IPS DF 19.7 (cell line): ENCODE results near the gene NAALADL2.

ENCODE experiments used
- DNase-seq: peaks from one replicate; pipeline ENCODE4 v3.0.0-alpha.2; 2013; ENCODE audit warnings: low read depth, low spot score

NAALADL2 gene

GRCh38 chr3:175304404-175304803, 445.3 kb downstream of the NAALADL2 start:
- no peak for DNase-seq

- no peak for DNase-seq
Measured at GRCh38 chr3:175307642-175308041, 448.5 kb downstream of the NAALADL2 start.

- no peak for DNase-seq
Measured at GRCh38 chr3:175308097-175308496, 449.0 kb downstream of the NAALADL2 start.

- DNase-seq: no peak
Measured at GRCh38 chr3:175310046-175310445, 450.9 kb downstream of the NAALADL2 start.

GRCh38 chr3:175311404-175311803, 452.3 kb downstream of the NAALADL2 start:
- no peak for DNase-seq

GRCh38 chr3:175311946-175312345, 452.8 kb downstream of the NAALADL2 start:
- DNase-seq: no peak

- no peak for DNase-seq
Measured at GRCh38 chr3:175312791-175313190, 453.7 kb downstream of the NAALADL2 start.

GRCh38 chr3:175316799-175317198, 457.7 kb downstream of the NAALADL2 start:
- no peak for DNase-seq

- no peak for DNase-seq
Measured at GRCh38 chr3:175325440-175325839, 466.3 kb downstream of the NAALADL2 start.

GRCh38 chr3:175326041-175326440, 466.9 kb downstream of the NAALADL2 start:
- DNase-seq: no peak

GRCh38 chr3:175329373-175329772, 470.2 kb downstream of the NAALADL2 start:
- DNase-seq: no peak

- no peak for DNase-seq
Measured at GRCh38 chr3:175335229-175335628, 476.1 kb downstream of the NAALADL2 start.

- DNase-seq: no peak
Measured at GRCh38 chr3:175336406-175337133, 477.4 kb downstream of the NAALADL2 start.

GRCh38 chr3:175337631-175338030, 478.5 kb downstream of the NAALADL2 start:
- no peak for DNase-seq

GRCh38 chr3:175338775-175339535, 479.8 kb downstream of the NAALADL2 start:
- DNase-seq: no peak

- no peak for DNase-seq
Measured at GRCh38 chr3:175340338-175341015, 481.3 kb downstream of the NAALADL2 start.

- no peak for DNase-seq
Measured at GRCh38 chr3:175342196-175342595, 483.1 kb downstream of the NAALADL2 start.

GRCh38 chr3:175343946-175344345, 484.8 kb downstream of the NAALADL2 start:
- DNase-seq: no peak

GRCh38 chr3:175346573-175347356, 487.6 kb downstream of the NAALADL2 start:
- DNase-seq: no peak

GRCh38 chr3:175349168-175349567, 490.0 kb downstream of the NAALADL2 start:
- no peak for DNase-seq

- no peak for DNase-seq
Measured at GRCh38 chr3:175355801-175356335, 496.7 kb downstream of the NAALADL2 start.
